ENCODE measurements around the gene PRMT2.

Gene PRMT2

GRCh38 chr21:46635324-46636180 lies at the start of gene PRMT2:
TSS of gene PRMT2 (plus strand) at chr21:46635674. CDS start at chr21:46636952, 1,278 bp downstream.
- peak; percentile 99 for DNase-seq (ENCODE audit: low spot score)

- DNase-seq (ENCODE audit: low spot score), result no peak
These were observed 41.2 kb upstream of the PRMT2 start for GRCh38 chr21:46594276-46594675.

- no peak for DNase-seq (ENCODE audit: low spot score)
These were observed 39.3 kb upstream of the PRMT2 start for GRCh38 chr21:46596201-46596600.

- DNase-seq (ENCODE audit: low spot score), result no peak
These were observed 38.4 kb upstream of the PRMT2 start for GRCh38 chr21:46597031-46597430.

GRCh38 chr21:46597896-46598343 lies 37.6 kb upstream of the PRMT2 start:
- no peak for DNase-seq (ENCODE audit: low spot score)

- no peak for DNase-seq (ENCODE audit: low spot score)
These were observed 36.6 kb upstream of the PRMT2 start for GRCh38 chr21:46598581-46599572.

DNA sequence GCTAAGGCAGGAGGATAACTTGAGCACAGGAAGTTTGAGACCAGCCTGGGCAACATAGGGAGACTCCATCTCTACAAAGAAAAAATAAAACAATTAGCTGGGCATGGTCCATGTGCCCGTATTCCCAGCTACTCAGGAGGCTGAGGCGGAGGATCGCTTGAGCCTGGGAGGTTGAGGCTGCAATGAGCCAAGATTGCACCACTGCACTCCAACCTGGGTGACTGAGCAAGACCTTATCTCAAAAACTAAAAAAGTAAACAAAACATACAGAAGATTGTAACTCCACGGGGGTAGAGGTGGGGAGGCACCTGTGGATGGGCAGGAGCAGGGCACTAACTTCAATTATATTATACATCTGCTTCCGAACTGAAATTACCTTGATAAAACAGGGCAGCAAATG lies 35.2 kb upstream of the PRMT2 start:
- DNase-seq (ENCODE audit: low spot score), result no peak

DNA sequence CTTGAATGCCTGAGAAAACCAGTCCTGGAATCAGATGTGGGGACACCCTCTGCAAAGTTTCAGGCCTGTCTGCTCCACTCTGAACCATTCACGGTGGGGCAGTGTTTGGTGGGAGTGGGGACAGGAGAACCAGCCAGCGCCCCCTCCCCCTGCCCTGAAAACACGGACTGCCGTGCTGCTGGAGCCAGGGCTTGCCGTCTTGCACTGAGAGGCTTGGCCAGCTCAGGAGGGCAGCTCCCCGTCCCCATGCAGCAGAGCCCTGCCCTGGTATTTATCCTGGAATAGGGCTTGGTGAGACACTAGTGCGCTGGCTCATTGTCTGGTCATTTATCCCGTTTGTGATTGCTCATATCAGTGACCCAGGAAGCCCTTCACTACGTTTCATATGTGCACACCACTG lies 34.5 kb upstream of the PRMT2 start:
- no peak for DNase-seq (ENCODE audit: low spot score)

DNA sequence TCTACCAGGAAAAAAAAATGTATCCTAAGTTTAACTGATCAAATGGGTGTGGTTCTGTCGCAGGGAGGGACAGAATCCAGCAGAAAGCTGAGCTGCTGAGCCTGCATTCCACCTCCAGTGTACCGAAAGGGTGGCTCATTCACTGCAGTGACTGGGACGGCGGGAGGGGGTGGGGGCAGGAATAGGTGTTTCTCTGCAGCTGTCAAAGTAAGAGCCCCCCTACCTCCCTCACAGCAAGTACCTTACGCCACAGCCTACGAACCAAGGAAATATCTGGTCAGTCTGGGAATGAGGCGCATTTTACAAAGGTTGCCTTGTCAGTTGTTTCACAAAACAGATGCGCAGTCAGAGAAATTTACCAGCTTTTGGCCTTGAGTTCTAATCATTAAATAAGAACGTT lies 32.2 kb upstream of the PRMT2 start:
- no peak for DNase-seq (ENCODE audit: low spot score)

- no peak for DNase-seq (ENCODE audit: low spot score)
These were observed 31.0 kb upstream of the PRMT2 start for GRCh38 chr21:46604329-46604974.

- DNase-seq (ENCODE audit: low spot score), result no peak
These were observed 30.3 kb upstream of the PRMT2 start, which contains the start of gene S100B for GRCh38 chr21:46604975-46605766. TSS of gene S100B (minus strand) at chr21:46605082. CDS start at chr21:46602415, 2,667 bp downstream.

DNA sequence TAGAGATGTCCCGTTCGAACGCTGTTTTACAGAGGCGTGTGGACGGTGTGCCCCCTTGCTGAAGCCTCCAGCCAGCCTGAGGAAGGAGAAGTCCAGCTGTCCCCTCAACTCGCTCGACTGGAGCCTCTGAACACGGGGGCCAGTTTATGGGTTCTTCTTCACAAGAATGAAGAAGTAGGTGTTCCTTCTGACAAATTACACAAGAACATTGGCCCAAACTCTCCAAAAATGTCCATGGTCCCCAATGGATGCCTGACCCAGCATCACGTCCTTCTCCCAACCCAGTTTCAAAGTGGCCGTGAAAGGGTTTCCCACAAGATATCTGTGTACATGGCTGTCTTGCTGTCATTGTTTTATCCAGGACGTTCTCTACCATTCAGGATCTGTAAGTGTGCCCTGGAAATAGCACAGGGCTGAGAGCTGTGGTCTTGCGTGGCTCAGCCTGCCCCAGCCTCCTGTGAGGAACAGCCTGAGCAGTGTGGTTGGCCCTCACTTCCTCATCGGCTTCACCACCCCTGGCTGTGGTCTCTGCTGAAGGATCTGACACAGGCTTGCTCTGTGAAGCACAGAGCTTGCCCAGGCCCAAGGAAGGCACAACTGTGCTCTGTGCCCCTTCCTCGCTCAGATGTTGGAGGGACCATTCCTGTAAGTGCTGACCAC lies 29.6 kb upstream of the PRMT2 start:
- no peak for DNase-seq (ENCODE audit: low spot score)

DNA sequence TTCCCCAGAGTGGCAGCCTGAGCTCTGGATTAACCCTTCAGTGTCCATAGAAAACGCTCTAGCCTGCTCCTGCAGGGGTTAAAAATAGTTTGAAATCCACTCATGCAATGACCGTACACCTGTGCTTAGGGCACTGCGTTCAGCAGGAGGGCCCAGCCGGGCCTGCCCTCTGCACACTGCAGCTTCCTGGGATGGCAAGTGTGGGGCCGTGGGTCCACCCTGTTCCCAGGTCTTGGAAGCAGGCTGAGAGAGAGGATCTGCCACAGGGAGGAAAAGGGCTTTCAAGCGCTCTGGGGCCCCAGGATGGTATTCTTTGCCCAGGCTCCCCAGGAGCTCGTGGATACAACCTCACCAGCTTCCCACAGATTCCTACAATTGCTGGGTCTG lies 29.1 kb upstream of the PRMT2 start:
- DNase-seq (ENCODE audit: low spot score), result no peak

DNA sequence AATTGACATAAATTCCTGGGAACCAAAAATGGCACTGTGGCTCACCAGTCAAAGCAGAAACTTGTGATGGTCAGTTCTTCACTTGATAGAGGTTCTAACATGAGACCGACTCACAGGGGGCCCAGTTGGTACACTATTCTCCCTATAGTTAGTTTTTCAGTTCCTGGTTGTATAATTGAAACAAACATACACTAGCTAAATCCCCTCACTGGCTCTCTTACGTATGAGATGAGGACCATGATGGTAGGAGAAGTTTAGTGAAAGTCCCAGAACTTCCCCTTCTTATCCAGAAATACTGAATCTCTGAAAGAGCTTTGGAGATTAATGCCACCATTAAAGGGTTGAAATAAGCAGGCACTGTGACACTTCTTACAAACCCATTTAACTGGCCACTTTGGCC lies 27.8 kb upstream of the PRMT2 start:
- DNase-seq (ENCODE audit: low spot score), result no peak

DNA sequence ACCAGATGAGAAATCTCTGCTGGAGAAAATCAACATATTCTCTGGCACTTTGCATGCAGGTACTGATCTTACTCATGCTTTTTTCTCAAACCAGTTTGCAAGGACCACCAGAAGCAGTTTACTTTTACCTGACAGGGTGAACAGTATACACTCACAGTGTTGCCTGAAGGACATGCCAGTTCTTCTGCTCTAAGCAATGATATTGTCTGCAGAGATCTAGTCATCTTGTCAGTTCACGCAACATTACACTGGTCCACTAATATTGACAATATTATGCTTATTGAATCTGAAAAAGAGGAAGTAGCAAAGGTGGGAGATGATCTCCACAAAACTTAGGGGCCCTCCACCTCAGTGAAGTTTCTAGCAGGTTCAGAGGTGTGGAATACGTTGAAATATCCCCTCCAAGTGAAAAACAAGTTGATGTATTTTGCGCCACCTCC lies 26.8 kb upstream of the PRMT2 start:
- DNase-seq (ENCODE audit: low spot score), result no peak

DNA sequence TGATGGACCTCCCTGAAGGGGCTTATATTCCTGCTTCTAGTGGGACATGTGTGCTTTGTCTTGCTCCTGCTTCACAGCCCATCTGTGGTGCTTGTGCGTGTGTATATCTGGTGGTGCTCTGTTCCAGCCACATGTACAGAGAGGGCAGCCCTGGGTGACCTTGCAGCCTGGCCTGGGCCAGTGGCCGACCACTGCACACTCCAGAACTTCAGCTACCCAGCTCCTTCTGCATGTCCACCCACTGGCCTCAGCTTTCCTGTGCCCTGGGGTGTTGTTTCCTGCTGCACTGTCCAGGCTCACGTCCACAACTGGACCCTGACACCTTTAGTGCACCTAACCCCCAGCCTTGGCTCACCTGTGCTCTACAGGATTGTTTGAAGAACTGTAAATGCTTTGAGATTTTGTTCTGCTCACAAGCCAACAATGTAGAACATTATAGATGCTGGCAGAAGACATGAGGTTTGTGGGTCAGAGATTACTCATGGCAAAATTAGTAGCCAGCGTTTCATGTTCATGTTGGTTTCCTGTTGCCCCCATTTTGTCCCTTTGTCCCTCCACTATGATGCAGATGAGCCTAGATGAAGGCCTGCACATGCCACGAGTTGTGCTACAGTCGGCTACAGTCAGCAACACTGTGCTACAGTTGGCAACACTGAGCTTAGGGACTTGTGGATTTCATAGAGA lies 25.3 kb upstream of the PRMT2 start:
- no peak for DNase-seq (ENCODE audit: low spot score)

- no peak for DNase-seq (ENCODE audit: low spot score)
These were observed 22.1 kb upstream of the PRMT2 start for GRCh38 chr21:46613391-46613790.

GRCh38 chr21:46616050-46616449 lies 19.4 kb upstream of the PRMT2 start:
- DNase-seq (ENCODE audit: low spot score), result no peak

GRCh38 chr21:46616656-46617055 lies 18.8 kb upstream of the PRMT2 start:
- DNase-seq (ENCODE audit: low spot score), result no peak

All from LoVo (cell line).